GM18502 (cell line): ENCODE data around the gene FOXRED2.
"Not testable (repeated sequence)": the region's sequence is repeated elsewhere in the genome, so short reads cannot be mapped to it uniquely, and the experiment has no call there.

Experiments
- ATAC-seq: cut with Tn5 transposase; IDR thresholded peaks from one replicate; pipeline ENCODE4 v1.9.1; 2021; ENCODE audit warnings: mild to moderate bottlenecking; ENCODE audit not compliant: unreplicated experiment, poor library complexity

The FOXRED2 gene

GRCh38 chr22:36506637-36507517 is at the start of gene FOXRED2:
FOXRED2 (minus strand) TSS chr22:36507040; CDS start chr22:36506422, 618 bp downstream.
- ATAC-seq: peak; percentile 79

- ATAC-seq: no peak
Measured at GRCh38 chr22:36554098-36554497, 47.3 kb upstream of the FOXRED2 start.

GRCh38 chr22:36552289-36552688 is 45.4 kb upstream of the FOXRED2 start:
- ATAC-seq: no peak

- no peak for ATAC-seq
Measured at GRCh38 chr22:36550701-36551495, 44.1 kb upstream of the FOXRED2 start.

GRCh38 chr22:36549033-36549432 is 42.2 kb upstream of the FOXRED2 start:
- ATAC-seq: no peak

- ATAC-seq: no peak
Measured at GRCh38 chr22:36548606-36549005, 41.8 kb upstream of the FOXRED2 start.

GRCh38 chr22:36546932-36547331 is 40.1 kb upstream of the FOXRED2 start:
- ATAC-seq: no peak

- ATAC-seq: no peak
Measured at GRCh38 chr22:36546092-36546804, 39.4 kb upstream of the FOXRED2 start.

- no peak for ATAC-seq
Measured at GRCh38 chr22:36544107-36544620, 37.3 kb upstream of the FOXRED2 start.

- ATAC-seq: no peak
Measured at GRCh38 chr22:36541831-36542411, 35.1 kb upstream of the FOXRED2 start.

GRCh38 chr22:36540867-36541642 is 34.2 kb upstream of the FOXRED2 start:
- no peak for ATAC-seq

GRCh38 chr22:36538529-36538928 is 31.7 kb upstream of the FOXRED2 start:
- ATAC-seq: no peak

GRCh38 chr22:36536717-36537116 is 29.9 kb upstream of the FOXRED2 start:
- ATAC-seq: no peak

GRCh38 chr22:36533320-36533719 is 26.5 kb upstream of the FOXRED2 start:
- not testable (repeated sequence) for ATAC-seq

GRCh38 chr22:36532466-36532865 is 25.6 kb upstream of the FOXRED2 start:
- no peak for ATAC-seq

GRCh38 chr22:36528795-36529751 is 22.2 kb upstream of the FOXRED2 start, which contains the start of gene EIF3D:
EIF3D (minus strand) TSS chr22:36529166; CDS start chr22:36526121, 3,045 bp downstream.
- ATAC-seq: peak; percentile 90

- no peak for ATAC-seq
Measured at GRCh38 chr22:36528341-36528740, 21.5 kb upstream of the FOXRED2 start.

- no peak for ATAC-seq
Measured at GRCh38 chr22:36522662-36523061, 15.8 kb upstream of the FOXRED2 start.
